Non-pigmented ciliary epithelial cell (primary cell): ENCODE data around the gene ANGEL1.

Experiments
- DNase-seq: peaks from one replicate; pipeline ENCODE4 v3.0.0-alpha.2; 2010; ENCODE audit warnings: low read depth

The ANGEL1 gene

DNA sequence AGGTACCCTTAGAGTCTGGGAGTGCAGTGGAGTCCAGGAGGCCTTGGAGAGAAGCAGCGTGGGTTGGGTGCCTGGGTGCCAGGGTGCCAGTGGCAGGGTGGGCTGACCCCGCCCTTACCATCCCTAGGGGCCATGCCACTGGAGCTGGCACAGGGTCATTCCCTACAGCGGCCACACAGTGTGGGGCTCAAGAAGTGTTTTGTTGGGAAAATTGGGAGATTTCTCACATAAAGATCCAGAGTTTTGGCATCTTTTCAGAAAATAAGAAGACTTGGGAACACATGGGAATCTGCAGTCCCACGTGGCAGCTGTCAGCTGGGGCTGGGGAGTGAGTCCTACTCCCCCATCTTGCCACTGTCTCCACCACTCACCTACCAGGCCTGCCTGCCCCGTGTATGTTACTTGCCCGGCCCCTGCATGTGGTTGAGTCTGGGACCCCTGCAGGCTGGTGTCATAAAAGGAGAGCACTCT, 47.2 kb downstream of the ANGEL1 start:
- no peak for DNase-seq

DNA sequence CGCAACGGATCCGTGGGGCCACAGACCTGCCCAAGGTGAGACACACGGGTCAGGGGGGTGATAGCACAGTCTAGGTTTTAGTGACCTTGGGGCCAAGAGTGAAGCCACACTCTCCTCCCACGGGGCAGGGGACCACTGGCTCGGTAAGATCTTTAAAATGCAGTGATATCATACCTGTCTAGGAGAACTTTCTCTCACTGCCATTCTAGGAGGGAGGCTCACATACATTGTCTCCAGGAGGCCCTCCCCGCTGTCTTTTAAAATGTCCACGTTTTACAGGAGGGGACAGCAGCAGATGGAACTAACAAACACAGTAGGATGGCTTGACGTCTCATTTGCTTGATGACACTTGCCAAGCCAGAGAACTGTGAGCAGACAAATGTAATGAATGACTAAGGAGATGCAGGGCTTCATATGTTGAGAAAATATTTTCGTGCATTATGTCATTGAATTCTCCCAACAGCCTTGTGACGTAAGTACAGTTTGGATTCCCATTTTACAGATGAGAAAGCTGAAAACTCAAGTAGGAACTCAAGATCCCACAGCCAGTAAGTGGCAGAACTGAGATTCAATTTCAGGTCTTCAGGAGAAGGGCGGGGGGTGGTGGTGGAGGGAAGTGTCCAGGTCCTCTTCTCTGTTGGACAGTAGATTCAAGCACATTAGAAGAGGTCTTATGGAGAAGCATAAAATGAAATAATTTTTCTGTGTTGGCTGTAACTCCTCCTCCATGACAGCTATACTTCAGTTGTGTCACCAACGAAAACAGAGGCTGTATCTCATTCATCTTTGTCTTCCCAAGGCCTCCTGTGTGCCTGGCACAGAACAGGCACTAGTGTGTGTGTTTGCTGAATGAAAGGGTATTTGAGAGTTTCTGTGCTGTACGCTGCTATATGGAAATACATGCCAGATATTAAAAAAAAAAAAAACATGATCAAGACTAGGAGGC, 49.3 kb downstream of the ANGEL1 start:
- no peak for DNase-seq

GRCh38 chr14:76762411-76763095, 50.1 kb downstream of the ANGEL1 start:
- DNase-seq: no peak

DNA sequence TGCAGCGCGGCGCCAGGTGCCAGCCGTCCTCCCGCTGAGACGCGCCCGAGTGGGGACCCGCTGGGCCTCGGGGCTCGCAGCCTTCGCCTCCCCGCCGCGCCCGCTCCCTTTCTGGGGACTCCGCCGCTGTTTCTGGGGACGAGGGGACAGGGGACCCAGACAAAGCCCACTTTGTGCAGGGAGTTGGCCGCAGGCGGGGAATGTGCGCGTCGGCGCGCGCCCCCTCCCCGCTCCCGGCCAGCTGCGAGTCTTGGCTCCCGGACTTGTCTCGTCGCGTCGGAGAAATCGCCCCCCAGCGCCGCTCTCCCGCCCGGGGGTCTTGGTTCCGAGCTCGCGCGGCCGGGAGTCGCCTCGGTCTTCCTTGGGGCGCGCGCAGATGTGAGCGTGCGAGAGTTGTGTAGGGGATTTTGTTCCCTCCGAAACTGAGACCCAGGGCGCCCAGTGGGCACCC, 50.7 kb downstream of the ANGEL1 start:
- no peak for DNase-seq

DNA sequence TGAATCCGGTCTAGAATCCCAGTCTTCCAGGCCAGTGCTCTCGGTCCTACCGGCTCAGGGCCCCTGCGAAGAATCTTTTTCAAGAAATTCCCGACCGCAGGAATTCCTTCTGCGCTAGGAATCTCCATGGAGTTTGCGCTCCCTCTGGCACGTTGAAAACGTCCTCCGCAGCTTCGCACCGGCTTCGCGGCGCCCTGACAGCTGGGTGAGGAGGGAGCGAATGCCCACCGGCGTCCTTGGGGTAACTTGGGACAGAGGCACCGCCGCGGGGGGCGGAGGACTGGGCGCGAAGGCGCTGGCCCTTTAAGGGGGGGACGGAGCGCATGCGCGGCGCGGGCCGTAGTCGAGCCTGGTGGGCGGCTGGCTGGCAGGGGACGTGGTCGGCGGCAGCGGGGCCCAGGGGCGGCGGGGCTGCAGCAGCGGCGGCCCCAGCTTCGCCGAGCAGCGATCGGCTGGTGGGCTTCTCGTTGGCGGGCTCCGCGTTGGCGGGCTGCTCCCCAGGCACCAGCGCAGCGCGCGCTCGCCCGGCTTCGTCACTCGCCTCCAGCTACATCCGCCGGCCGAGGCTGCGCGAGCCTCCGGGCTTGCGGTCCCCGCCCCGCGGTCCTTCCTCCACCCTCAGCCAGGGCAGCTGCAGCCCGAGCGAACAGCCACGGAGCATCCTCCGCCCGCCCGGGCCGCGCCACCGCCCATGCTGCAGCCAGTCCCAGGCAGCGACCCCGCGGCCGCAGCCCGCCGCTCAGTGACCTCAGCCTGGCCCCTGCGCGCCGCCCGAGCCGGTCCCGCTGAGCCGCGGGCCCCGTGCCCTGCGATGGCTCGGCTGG, 51.3 kb downstream of the ANGEL1 start, which contains the start of gene VASH1:
VASH1 (plus strand) TSS at position 333 of the 824 bp plus-strand sequence. CDS start 1,354 bp downstream, outside the sequence.
- no peak for DNase-seq

DNA sequence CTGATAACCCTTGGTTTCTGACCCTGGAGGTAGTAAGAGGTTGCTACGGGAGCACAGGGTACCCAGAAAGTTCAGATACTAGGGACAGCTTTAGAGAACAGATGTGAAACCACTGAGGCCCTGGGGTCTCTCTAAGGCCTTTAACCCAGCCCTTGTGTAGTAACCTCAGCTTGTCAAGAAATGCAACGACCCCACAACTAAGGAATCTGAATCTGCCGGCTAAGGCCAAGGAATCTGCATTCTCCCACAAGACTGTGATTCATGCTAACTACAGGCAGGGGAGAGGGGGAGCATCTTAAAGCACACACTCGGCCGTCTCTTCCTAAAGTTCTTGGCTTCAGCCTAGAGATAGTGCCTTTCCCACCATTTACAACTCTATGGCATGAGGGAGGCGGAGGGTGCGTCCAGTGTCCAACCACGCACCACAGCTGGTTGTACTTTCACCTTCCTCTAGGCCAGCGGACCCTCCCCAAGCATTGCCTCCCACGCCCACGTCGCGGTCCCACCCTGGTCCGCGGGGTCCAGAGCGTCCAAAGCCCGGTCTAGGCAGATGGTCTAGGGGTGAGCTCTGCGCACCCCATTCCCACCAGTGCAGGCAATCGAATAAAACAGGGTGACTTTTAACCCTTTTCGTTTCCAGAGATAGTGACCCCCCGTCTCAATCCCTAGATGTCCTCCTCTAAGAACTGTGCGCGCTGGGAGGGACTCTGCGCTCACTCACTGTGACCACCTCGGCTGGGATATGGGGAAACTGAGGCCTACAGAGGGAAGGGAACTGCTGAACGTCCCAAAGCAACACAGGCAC, 52.1 kb downstream of the ANGEL1 start:
- no peak for DNase-seq

GRCh38 chr14:76759589-76759988, 53.1 kb downstream of the ANGEL1 start:
- no peak for DNase-seq

DNA sequence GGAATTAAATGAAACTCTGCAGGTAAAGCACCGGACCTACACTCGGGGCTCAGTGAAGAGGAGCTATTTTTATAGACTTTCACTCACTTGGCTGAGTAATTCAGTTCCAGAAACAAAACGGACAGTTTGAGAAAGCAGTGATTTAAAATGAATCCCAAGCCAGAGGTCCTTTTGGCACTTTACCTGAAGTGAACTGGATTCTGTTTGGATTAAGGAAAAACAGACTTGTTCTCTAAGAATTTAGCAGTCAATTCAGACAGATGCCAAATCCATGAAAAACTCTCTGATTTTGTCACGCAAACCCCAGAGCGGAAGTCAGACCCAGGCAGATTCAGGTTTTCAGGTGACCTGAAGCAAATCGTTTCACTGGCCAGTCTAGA, 56.3 kb downstream of the ANGEL1 start:
- DNase-seq: no peak

DNA sequence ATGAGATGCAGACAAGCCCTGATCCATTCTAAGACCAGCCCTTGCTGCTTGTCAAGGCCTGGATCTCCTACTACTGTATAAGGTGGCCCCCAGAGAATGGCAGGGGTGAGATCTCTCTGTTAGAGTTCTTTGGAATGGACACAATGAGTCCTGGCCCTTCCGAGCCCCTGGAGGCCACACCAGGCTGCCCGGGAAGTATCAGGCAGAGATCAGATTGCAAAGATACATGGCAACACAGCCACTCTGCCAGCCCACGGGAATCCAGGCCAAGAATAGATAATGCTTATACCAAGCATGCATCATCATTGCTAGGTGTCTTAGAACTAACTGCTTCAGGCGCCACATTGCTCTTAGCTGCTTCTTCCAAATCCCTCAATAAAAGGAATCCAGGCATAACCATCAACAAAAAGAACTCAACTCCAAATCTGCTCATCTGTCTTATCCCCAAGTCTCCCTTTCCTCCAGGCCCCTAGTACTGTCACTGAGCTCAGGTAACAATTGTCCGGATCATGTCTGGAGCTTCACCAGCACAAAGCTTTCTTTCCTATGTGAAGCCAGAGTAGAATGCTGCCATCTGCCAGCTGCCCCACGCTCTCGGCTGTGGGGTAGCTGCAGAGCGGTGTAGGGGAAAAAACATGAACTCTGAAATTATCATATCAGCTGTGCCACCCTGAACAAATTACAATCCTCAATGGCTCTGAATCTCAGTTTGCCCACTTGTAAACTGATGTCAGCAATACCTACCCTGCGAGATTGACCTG, 56.9 kb downstream of the ANGEL1 start:
- DNase-seq: no peak

DNA sequence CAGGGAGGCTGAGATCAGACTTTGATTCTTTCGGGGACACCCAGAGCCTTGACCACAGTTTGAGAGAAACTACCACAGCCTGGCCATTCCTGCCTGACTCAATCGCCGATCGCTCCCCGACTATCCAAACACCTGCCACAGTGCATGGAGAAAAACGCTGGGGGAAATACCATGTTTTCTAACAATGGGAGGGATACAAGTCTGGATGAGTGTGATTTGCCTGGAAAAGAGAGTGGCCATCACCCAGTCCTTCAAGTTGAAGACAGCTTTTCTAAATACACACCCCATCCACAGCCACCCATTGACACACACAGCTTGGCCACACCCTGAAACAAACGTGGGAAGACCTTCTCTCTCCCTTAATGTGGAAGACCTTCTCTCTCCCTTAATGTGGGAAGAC, 58.1 kb downstream of the ANGEL1 start:
- no peak for DNase-seq

GRCh38 chr14:76753541-76754198, 59.0 kb downstream of the ANGEL1 start:
- no peak for DNase-seq

GRCh38 chr14:76752744-76753143, 59.9 kb downstream of the ANGEL1 start:
- DNase-seq: no peak

- no peak for DNase-seq
Measured at GRCh38 chr14:76742966-76743365, 69.7 kb downstream of the ANGEL1 start.

DNA sequence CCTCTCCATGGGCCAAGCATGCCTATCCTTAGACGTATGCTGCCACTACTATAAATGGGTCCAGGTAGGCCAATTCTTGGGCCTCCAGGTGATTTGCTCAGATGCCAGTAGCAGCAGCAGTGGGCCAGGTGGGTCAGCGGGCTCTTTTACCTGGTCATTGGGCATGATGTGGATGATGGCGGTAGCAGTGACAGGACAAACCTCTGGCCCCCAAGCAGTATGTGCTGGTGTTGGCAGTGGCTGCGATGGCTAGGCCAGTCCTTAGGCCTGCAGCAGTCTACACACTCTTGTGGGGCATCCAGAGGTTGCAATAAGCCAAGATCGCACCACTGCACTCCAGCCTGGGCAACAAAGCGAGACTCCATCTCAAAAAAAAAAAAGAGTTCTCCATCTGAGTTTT, 70.5 kb downstream of the ANGEL1 start:
- no peak for DNase-seq

GRCh38 chr14:76741074-76741473, 71.6 kb downstream of the ANGEL1 start:
- no peak for DNase-seq
